Mucosa of descending colon (tissue), 3 donors: ENCODE data around the gene TRAPPC1. TPM values are rescaled to one million over a fixed set of nuclear protein-coding genes. Genes with fewer than 3 reads are reported as not detected.

Experiments
- ATAC-seq: fragments of 200-7000 bp; cut with Tn5 transposase; one replicate; pipeline ENCODE4 v1.9.1; 2020; ENCODE audit warnings: mild to moderate bottlenecking, moderate library complexity
- DNase-seq, 3 donors: peaks; one replicate each; pipeline ENCODE4 v3.0.0-alpha.2; 2020
- H3K36me3 ChIP-seq: fragments of 200-600 bp; one replicate; pipeline ENCODE4 v1.8.0; 2021; ENCODE audit warnings: low read depth, mild to moderate bottlenecking
- H3K4me1 ChIP-seq: fragments of 200-600 bp; one replicate; pipeline ENCODE4 v1.8.0; 2021; ENCODE audit warnings: low read depth, mild to moderate bottlenecking
- H3K4me3 ChIP-seq: fragments of 200-600 bp; one replicate; pipeline ENCODE4 v1.8.0; 2021; ENCODE audit warnings: mild to moderate bottlenecking
- H3K9me3 ChIP-seq: fragments of 200-600 bp; one replicate; pipeline ENCODE4 v1.8.0; 2021; ENCODE audit warnings: mild to moderate bottlenecking
- CTCF ChIP-seq: fragments of 200-600 bp; IDR thresholded peaks from one replicate; pipeline ENCODE4 v1.8.0; 2022; ENCODE audit warnings: antibody characterized with exemption, mild to moderate bottlenecking
- intact Hi-C, 2 donors: fragments of 100-400 bp; cut with DNase I in 1 of 2; cut with micrococcal nuclease in 1 of 2; formaldehyde crosslinking; loops; one replicate each; pipeline versions ENCODE4 v1.11.0 to v1.11.1; 2022; cut with DNase I, micrococcal nuclease
- total RNA-seq, 3 donors: library from RNA; stranded (reverse); fragmentation: NEBNext Ultra II Directional in 2 of 3; extraction: Animal tissue kit (Norgen Biotek cat#: 25700) in 2 of 3; gene quantifications; one replicate each; pipeline versions ENCODE4 v1.2.1 to v1.2.4, GENCODE V29; 2021 to 2023
- donor health status: DM: no; HTN: no; CAD: no; lungs with moderate emphysema.
- donor health status: DM: no; HTN: no; CAD: no.
- donor health status: DM: no; HTN: yes; CAD: no.

The TRAPPC1 gene
- total RNA-seq, 3 donors from 2014 or later, result 86.2 to 116 (median 114) TPM

GRCh38 chr17:7910281-7910680 lies 21.5 kb downstream of the TRAPPC1 start:
- Histone ChIP-seq H3K4me1 (peaks cover 10% of the 10 kb centered on the region), H3K4me3 (no peak overlapping the region), H3K36me3 (no peaks in the 10 kb centered on the region), H3K9me3 (no peaks in the 10 kb centered on the region)
- intact Hi-C loops, result loop anchor here in 1 of 2 donors (5.0 kb wide), 1 partner anchor 77 kb away; no protein-coding TSS in a partner anchor
- no peak for DNase-seq
- no peak for ATAC-seq
- no peak for TF ChIP-seq CTCF

- H3K36me3 ChIP-seq, result no peaks in the 10 kb centered on the region
- intact Hi-C loops, result loop anchor here in 1 of 2 donors (10.0 kb wide), 1 partner anchor 76 kb away; no protein-coding TSS in a partner anchor
Observed at GRCh38 chr17:7909089-7909488, 22.7 kb downstream of the TRAPPC1 start.

GRCh38 chr17:7903154-7904103 lies 28.3 kb downstream of the TRAPPC1 start:
- Histone ChIP-seq H3K9me3 (no peaks in the 10 kb centered on the region), H3K36me3 (no peaks in the 10 kb centered on the region), H3K4me3 (no peak overlapping the region), H3K4me1 (no peaks in the 10 kb centered on the region)
- DNase-seq, result no peak
- intact Hi-C loops, result loop anchor here in 1 of 2 donors (10.0 kb wide), 1 partner anchor 81 kb away; no protein-coding TSS in a partner anchor
- no peak for TF ChIP-seq CTCF
- ATAC-seq, result no peak

More at GRCh38 chr17:7909089-7909488, 22.7 kb downstream of the TRAPPC1 start:
- DNase-seq, result no peak
- Histone ChIP-seq H3K4me1 (no peaks in the 10 kb centered on the region), H3K4me3 (no peak overlapping the region), H3K9me3 (no peaks in the 10 kb centered on the region)
- no peak for ATAC-seq
- TF ChIP-seq CTCF, result no peak

GRCh38 chr17:7897773-7898172 lies 34.0 kb downstream of the TRAPPC1 start:
- ATAC-seq (peak; percentile 85), DNase-seq (peak in 1 of 3 donors; percentile 51)
- intact Hi-C loops, result loop anchor here in 1 of 2 donors (5.0 kb wide), 1 partner anchor 35 kb away; no protein-coding TSS in a partner anchor
- H3K36me3 ChIP-seq, result peaks cover 3% of the 10 kb centered on the region
- H3K9me3 ChIP-seq, result no peaks in the 10 kb centered on the region
- no peak overlapping the region for H3K4me3 ChIP-seq
- no peak for TF ChIP-seq CTCF
- no peaks in the 10 kb centered on the region for H3K4me1 ChIP-seq

- DNase-seq (no peak), ATAC-seq (no peak)
- Histone ChIP-seq H3K4me3 (no peak overlapping the region), H3K9me3 (no peaks in the 10 kb centered on the region), H3K4me1 (no peaks in the 10 kb centered on the region), H3K36me3 (peaks cover 3% of the 10 kb centered on the region)
- no peak for TF ChIP-seq CTCF
- intact Hi-C loops, result loop anchor here in 1 of 2 donors (5.0 kb wide), 1 partner anchor 35 kb away; no protein-coding TSS in a partner anchor
Observed at GRCh38 chr17:7897090-7897489, 34.7 kb downstream of the TRAPPC1 start.
